ENCODE results near the gene EPB41L2.

The EPB41L2 gene

DNA sequence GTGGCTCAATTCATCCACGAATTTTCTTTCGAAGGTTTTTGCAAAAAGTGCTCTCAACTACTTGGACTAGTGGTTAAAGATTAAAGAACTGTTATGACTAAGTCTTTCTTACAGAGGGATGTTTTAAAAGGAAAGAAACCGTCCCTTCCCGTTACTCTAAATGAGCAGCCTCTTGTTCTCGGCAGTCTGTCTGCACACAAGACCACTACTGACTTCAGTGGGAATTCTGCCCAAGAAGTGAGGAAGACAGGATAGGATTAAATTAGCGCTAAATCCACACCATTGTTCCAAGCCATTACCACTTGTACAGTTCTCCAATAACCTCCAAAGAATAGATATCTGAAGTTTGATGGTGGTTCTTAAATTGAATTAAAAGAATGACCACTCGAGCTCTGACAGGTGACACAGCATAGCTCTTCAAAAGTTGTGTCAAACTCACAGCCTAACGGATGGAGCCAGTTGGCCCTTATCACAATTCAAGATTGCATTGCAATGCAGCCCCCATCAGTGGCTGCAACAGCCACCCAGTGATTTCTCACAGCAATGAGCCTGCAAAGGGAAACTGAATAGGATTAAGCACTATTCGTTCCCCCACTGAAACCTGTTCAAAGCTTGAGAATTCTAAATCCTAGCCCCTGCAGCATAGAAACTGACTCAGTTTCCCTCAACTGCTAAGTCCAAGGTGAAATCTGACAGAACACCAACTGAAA lies 1.8 kb downstream of the EPB41L2 start:
- DNase-seq, result no peak

DNA sequence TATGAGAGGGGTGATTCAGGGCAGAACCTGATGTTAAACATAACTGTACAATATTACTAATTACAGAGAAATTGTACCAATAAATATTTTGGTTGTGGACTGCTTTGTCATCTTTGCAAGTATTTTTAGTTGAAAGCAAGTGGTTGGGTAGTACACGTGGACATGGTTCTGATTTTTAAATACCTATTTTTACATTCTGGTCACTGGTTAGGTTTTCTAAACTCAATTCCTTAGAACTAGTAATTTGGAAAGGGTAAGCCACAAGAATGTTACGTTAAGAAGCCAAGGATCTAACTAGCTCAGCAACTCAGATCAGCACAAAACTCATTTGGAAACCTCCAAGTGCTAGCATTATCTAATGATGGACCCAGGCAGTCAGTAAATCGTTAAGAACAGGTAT lies 2.7 kb downstream of the EPB41L2 start:
- no peak for DNase-seq

DNA sequence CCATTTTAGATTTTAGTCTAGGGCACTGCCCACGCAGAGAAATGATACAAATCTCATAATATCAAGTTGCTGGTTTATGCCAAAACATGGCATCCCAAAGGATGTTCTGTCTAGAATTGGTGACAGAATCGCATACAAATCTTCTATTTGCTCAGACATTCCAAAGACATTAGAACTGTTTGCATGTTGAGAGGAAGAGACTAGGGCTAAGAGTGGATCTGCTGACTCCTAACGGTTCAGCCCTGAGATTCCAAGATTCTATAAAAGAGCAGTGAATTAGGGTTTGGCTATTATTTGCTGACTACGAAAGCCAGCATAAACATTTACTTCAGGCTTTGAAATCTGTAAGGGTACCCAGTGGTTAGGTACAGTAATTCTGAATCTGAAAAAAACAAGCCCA lies 3.6 kb downstream of the EPB41L2 start:
- no peak for DNase-seq

GRCh38 chr6:131058236-131058635 lies 4.8 kb downstream of the EPB41L2 start:
- DNase-seq, result no peak

DNA sequence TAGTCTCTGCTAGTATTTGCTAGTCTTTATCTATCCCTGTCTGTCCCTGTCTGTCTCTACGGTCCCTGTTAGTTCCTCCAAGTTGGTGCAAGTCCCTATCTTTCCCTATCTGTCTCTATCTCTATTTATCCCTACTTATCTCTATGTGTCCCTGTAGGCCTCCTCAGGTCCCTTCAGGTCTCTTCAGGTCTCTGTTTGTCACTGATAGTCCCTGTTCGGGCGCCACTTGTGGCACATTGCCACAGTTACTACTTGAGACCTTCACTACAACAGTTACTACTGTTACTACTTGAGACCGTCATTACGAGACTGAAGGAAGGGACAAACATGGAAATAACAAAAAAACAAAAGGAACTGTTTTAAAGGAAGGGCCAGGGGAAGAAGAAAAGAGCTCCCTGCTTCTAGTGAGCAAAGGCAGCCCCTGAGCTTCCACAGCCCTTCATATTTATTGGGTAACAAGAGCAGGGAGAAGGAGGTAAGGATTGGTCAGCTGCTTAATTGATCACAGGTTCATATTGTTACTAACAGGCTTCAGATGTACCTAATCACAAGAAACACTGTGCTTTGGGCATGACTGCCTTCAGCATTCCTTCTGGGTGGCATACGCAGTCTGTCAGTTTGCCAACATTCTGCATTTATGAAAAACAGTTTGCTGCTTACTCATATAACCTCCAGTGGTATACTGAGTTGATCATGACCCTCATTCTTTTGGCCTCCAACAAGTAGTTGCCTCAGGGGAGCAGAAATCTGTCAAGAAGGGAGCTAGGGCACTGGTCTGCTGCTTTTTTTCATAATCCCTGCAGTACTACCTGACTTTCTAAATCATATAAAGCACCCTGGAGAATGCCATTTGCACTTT lies 8.4 kb downstream of the EPB41L2 start:
- DNase-seq, result no peak

GRCh38 chr6:131053546-131054240 lies 9.4 kb downstream of the EPB41L2 start:
- DNase-seq, result no peak

GRCh38 chr6:131052181-131052580 lies 10.9 kb downstream of the EPB41L2 start:
- no peak for DNase-seq

DNA sequence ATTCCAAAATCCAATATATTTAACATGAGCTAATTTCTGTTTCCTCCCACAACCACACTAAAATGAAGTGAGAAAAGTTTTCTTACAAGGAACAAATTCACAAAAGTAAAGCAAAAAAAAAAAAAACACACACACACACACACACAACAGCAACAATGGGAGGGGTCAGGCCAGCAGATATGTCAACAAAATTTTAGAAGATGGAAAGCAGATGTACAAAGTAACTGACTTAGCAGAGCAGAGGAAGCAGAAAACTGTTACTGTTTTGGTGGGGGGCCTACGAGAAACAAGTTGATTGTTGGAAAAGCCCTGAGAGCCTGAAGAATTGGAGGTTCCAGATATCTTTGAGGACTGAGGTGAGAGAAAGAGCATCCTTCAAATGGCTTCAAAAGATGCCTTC lies 11.7 kb downstream of the EPB41L2 start:
- no peak for DNase-seq

- DNase-seq, result no peak
Observed at GRCh38 chr6:131049608-131050007, 13.4 kb downstream of the EPB41L2 start.

DNA sequence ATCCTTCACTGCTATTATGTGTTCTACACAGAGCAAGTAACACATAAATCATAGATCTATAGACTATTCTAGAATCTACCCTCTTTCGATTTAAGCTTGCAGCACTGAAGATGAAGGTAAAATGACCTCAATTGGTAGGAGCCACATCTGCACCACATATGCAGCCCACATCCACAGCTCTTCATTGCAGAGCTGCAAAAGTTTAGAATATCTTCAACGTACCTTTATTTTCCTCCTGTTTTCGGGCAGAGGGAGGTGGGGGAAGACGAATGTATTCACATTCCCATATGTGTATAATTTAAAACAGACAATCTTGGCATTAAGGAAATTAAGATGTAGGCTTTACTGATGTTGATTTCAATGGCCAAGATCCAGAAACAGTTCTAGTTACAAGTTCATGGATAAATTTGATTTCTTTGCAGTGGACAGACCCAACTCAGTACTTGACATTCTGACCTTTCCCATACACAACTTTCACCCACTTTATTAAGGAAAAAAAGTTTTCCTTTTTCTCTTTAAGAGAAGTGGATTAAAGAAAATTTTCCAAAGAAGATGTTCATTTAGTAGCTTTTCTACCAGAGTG lies 14.0 kb downstream of the EPB41L2 start:
- no peak for DNase-seq

DNA sequence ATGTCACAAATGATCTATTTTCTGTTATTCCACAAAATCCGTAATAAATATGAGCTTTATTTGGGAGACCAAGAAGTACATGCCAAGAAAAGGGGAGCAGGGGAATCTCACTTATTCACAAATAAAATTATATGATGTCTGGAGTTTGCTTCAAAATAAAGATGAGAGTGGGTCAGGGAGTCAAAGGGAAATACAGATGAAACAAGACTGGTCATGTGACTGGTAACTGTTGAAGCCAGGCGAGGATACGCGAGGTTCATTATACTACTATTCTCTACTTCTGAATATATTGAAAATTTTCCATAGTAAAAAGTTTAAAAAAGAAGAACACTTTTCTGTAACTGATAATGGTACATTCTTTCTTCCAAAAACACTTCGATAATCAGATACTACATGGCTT lies 14.6 kb downstream of the EPB41L2 start:
- no peak for DNase-seq

GRCh38 chr6:131045139-131045538 lies 17.9 kb downstream of the EPB41L2 start:
- no peak for DNase-seq

DNA sequence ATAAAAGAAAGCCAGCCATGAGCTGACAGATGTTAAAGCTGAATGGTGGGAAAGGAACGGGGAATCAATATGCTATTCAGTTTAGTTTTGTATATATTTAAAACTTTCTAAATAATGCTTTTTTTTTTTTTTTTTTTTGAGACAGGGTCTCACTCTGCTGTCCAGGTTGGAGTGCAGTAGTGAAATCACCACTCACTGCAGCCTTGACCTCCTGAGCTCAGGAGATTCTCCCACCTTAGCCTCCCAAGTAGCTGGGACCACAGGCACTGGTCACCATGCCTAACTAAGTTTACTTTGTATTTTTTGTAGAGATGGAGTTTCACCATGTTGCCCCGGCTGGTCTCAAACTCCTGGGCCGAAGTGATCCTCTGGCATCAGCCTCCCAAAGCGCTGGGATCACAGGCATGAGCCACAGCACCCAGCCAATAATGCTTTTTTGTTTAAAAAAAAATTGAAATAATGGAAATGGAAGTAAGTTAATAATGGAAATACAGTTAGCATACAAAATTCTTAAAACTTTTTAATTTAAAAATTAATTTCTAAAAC lies 19.1 kb downstream of the EPB41L2 start:
- no peak for DNase-seq

DNA sequence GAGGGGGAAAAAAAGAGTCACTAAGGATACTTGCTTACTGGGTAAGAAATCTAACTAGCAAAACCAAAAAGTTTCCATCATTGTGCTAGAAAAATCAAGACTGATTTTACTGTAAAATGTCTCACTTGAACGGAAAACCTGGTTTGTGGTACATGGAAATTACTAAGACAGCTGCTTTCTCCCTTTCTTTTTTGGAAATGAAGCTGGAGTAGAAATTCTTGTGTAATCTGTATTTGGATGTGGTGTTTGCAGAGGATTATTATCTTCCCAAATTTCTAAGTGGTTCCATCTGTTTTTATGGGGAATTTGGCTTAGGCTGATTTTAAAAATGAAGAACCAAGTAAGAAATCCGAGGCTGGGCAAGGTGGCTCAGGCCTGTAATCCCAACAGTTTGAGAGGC lies 20.4 kb downstream of the EPB41L2 start:
- no peak for DNase-seq

GRCh38 chr6:131041814-131042213 lies 21.2 kb downstream of the EPB41L2 start:
- DNase-seq, result no peak

DNA sequence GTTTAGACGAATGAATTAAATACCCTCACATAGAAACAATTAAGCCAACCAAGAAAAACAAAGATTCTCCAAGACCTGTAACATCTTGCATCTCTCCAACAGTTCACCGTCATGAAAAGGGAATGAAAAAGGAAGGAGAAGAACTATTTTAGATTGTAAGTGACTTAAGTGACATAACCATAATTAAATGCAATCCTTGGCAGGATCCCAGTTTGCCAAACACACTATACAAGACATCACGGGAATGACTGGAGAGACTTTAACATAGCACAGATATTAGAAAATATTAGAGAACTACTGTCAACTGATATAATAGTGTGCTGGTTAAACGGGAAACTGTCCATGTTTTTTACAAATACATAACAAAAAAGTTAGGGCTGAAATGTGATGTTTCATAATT lies 22.2 kb downstream of the EPB41L2 start:
- DNase-seq, result no peak

- DNase-seq, result no peak
Observed at GRCh38 chr6:131039345-131039680, 23.7 kb downstream of the EPB41L2 start.

- no peak for DNase-seq
Observed at GRCh38 chr6:131038597-131039344, 24.3 kb downstream of the EPB41L2 start.

- DNase-seq, result no peak
Observed at GRCh38 chr6:131037194-131037897, 25.7 kb downstream of the EPB41L2 start.

GRCh38 chr6:131036601-131037000 lies 26.4 kb downstream of the EPB41L2 start:
- DNase-seq, result no peak

- no peak for DNase-seq
Observed at GRCh38 chr6:131036143-131036542, 26.9 kb downstream of the EPB41L2 start.

- DNase-seq, result no peak
Observed at GRCh38 chr6:131035582-131035981, 27.5 kb downstream of the EPB41L2 start.

All from DMS79 (cell line).